ENCODE data around the gene CAMK2N1. TPM values are rescaled to one million over a fixed set of nuclear protein-coding genes. Genes with fewer than 3 reads are reported as not detected.

The CAMK2N1 gene
- total and polyA plus RNA-seq, 2 of the 13 experiments (the other 11 are each of a cell fraction or from before 2014, with no cell fraction given): 38.0 to 38.6 TPM

GRCh38 chr1:20481643-20482498 is 4.1 kb downstream of the CAMK2N1 start (continued):
- 0 out of 2 replicates have a peak, but pooled peaks have one; percentile 65 for TF ChIP-seq ZNF512B (CRISPR knock-in tag; IDR thresholded peaks at IDR 0.05; ENCODE audit: borderline replicate concordance)
- TF ChIP-seq KDM6A (CRISPR knock-in tag; IDR thresholded peaks at IDR 0.05; ENCODE audit: low read depth): no peak
- TF ChIP-seq KLF15 (CRISPR knock-in tag; IDR thresholded peaks at IDR 0.05; ENCODE audit: borderline replicate concordance): no peak
- TF ChIP-seq ZNF552 (CRISPR knock-in tag; IDR thresholded peaks at IDR 0.05; ENCODE audit: borderline replicate concordance): no peak
- TF ChIP-seq GATAD2A (CRISPR knock-in tag; IDR thresholded peaks at IDR 0.05): no peak
- no peak for TF ChIP-seq BCLAF1 (IDR thresholded peaks at IDR 0.05)
- TF ChIP-seq ZNF598 (CRISPR knock-in tag; IDR thresholded peaks at IDR 0.05; ENCODE audit: borderline replicate concordance): 0 out of 2 replicates have a peak, but pooled peaks have one; percentile 18
- TF ChIP-seq ZBTB21 (CRISPR knock-in tag; IDR thresholded peaks at IDR 0.05): no peak
- no peak for TF ChIP-seq PTBP1 (IDR thresholded peaks at IDR 0.05; ENCODE audit: low read depth, low read length, poor library complexity, severe bottlenecking)
- no peak for TF ChIP-seq RCOR2 (CRISPR knock-in tag; IDR thresholded peaks at IDR 0.05)
- no peak for TF ChIP-seq ATRX (CRISPR knock-in tag; IDR thresholded peaks at IDR 0.05; ENCODE audit: borderline replicate concordance)
- no peak for TF ChIP-seq ZNF781 (CRISPR knock-in tag; IDR thresholded peaks at IDR 0.05; ENCODE audit: borderline replicate concordance, not compliant biosample characterization)
- no peak for TF ChIP-seq NR3C1 (CRISPR knock-in tag; IDR thresholded peaks at IDR 0.05)
- TF ChIP-seq ZNF883 (CRISPR knock-in tag; IDR thresholded peaks at IDR 0.05; ENCODE audit: not compliant biosample characterization): peak; percentile 22
- no peak for TF ChIP-seq MBD4 (IDR thresholded peaks at IDR 0.05; ENCODE audit: borderline replicate concordance, low read length)
- 0 out of 4 replicates have a peak, but pooled peaks of 1 of the 2 experiments have one; percentile 6 for TF ChIP-seq EP300 (IDR thresholded peaks at IDR 0.05; ENCODE audit: low read depth in 2 of 2, low read length in 2 of 2)
- TF ChIP-seq EP300 (CRISPR knock-in tag; IDR thresholded peaks at IDR 0.05; ENCODE audit: borderline replicate concordance): no peak
- no peak for TF ChIP-seq GPBP1L1 (CRISPR knock-in tag; IDR thresholded peaks at IDR 0.05)
- peak; percentile 75 for TF ChIP-seq ZNF740 (CRISPR knock-in tag; IDR thresholded peaks at IDR 0.05)
- TF ChIP-seq U2AF2 (IDR thresholded peaks at IDR 0.05; ENCODE audit: low read depth, low read length): no peak
- no peak for TF ChIP-seq ZSCAN22 (CRISPR knock-in tag; IDR thresholded peaks at IDR 0.05)
- TF ChIP-seq AGO1 (IDR thresholded peaks at IDR 0.05; ENCODE audit: low read depth, low read length, poor library complexity, severe bottlenecking): peak; percentile 91
